H1 (cell line): ENCODE results near the gene BABAM1. TPM values are rescaled to one million over a fixed set of nuclear protein-coding genes. Genes with fewer than 3 reads are reported as not detected.

Experiments used
- CHD2 ChIP-seq: IDR thresholded peaks from 2 replicates; pipeline ENCODE4 v1.6.1; 2012; ENCODE audit warnings: low read length, improper control_type of control experiment
- CTBP2 ChIP-seq: IDR thresholded peaks from 2 replicates; pipeline ENCODE4 v1.7.0; 2011; ENCODE audit warnings: borderline replicate concordance, mild to moderate bottlenecking, moderate library complexity, mixed read lengths, low read length; ENCODE audit not compliant: insufficient read depth, insufficient read length
- CTCF ChIP-seq, 3 experiments: IDR thresholded peaks; 1 replicate in 2 of 3; 2 replicates in 1 of 3; pipeline versions ENCODE4 v1.5.1 to v1.6.1; 2011; ENCODE audit warnings: low read length in 3 of 3, mild to moderate bottlenecking in 3 of 3, inconsistent platforms in 2 of 3, low read depth in 1 of 3, moderate library complexity in 1 of 3; ENCODE audit not compliant: insufficient read depth in 1 of 3; ENCODE audit errors: control extremely low read depth in 1 of 3
- EGR1 ChIP-seq: IDR thresholded peaks from 2 replicates; pipeline ENCODE4 v1.6.1; 2011; ENCODE audit warnings: low read depth, low read length, borderline replicate concordance
- MAX ChIP-seq: IDR thresholded peaks from 2 replicates; pipeline ENCODE4 v1.6.1; 2012; ENCODE audit warnings: inconsistent platforms
- SRF ChIP-seq: IDR thresholded peaks from 2 replicates; pipeline ENCODE4 v1.6.1; 2011; ENCODE audit warnings: mild to moderate bottlenecking, low read depth, low read length, moderate library complexity
- polyA plus RNA-seq, 7 experiments: library from polyadenylated mRNA; depleted of rRNA in 3 of 7; stranded (reverse) in 5 of 7; unstranded in 2 of 7; fragments of >200 nt in 5 of 7; fragments of 200-250 nt in 2 of 7; gene quantifications; 1 replicate in 5 of 7; 2 replicates in 1 of 7; 4 replicates in 1 of 7; pipeline versions ENCODE4 v1.2.1 to v1.2.3, GENCODE V29; 2011 to 2013; ENCODE audit warnings: missing spikeins in 2 of 7, mixed read lengths in 2 of 7
- total RNA-seq: library from RNA; stranded (reverse); fragmentation: NEBNext Ultra II Directional; extraction: Animal tissue kit (Norgen Biotek cat#: 25700); gene quantifications from 2 replicates; pipeline ENCODE4 v1.2.1, GENCODE V29; 2021

BABAM1 gene
- total and polyA plus RNA-seq, 2 of the 8 experiments (the other 6 are each of a cell fraction or from before 2014, with no cell fraction given) = 127 to 133 TPM

- no peak for TF ChIP-seq CTCF (IDR thresholded peaks at IDR 0.05; ENCODE audit: control extremely low read depth in 1 of 3, insufficient read depth in 1 of 3, low read depth in 1 of 3, low read length in 3 of 3)
- no peak for TF ChIP-seq CHD2
- TF ChIP-seq MAX = no peak
- TF ChIP-seq SRF = no peak
- no peak for TF ChIP-seq EGR1
- TF ChIP-seq CTBP2 = no peak
Observed at GRCh38 chr19:17319473-17320238, 52.4 kb downstream of the BABAM1 start (continued).
